Kidney epithelial cell (primary cell): ENCODE data around the gene WNT3A. TPM values are rescaled to one million over a fixed set of nuclear protein-coding genes. Genes with fewer than 3 reads are reported as not detected.

Source experiments
- DNase-seq: peaks from one replicate; pipeline ENCODE4 v3.0.0-alpha.2; 2010; ENCODE audit warnings: low read depth
- H3K27me3 ChIP-seq: 2 replicates; pipeline ENCODE4 v1.6.0; 2011; ENCODE audit warnings: low read length; ENCODE audit not compliant: control insufficient read depth, insufficient read depth
- H3K36me3 ChIP-seq: 2 replicates; pipeline ENCODE4 v1.5.1; 2011; ENCODE audit warnings: low read length; ENCODE audit not compliant: control insufficient read depth, insufficient read depth
- H3K4me3 ChIP-seq: 2 replicates; pipeline ENCODE4 v1.5.1; 2011; ENCODE audit warnings: low read depth, mild to moderate bottlenecking, control low read depth, low read length
- CTCF ChIP-seq: IDR thresholded peaks from 2 replicates; pipeline ENCODE4 v1.5.1; 2011; ENCODE audit warnings: mild to moderate bottlenecking, moderate library complexity, low read length, control low read depth, inconsistent platforms; ENCODE audit not compliant: insufficient read depth, poor library complexity, severe bottlenecking
- total RNA-seq: library from RNA; depleted of rRNA; stranded (reverse); fragments of >200 nt; gene quantifications from 2 replicates; pipeline ENCODE4 v1.2.3, GENCODE V29; 2015

The WNT3A gene
- total RNA-seq, 1 donor from 2014 or later: not detected

DNA sequence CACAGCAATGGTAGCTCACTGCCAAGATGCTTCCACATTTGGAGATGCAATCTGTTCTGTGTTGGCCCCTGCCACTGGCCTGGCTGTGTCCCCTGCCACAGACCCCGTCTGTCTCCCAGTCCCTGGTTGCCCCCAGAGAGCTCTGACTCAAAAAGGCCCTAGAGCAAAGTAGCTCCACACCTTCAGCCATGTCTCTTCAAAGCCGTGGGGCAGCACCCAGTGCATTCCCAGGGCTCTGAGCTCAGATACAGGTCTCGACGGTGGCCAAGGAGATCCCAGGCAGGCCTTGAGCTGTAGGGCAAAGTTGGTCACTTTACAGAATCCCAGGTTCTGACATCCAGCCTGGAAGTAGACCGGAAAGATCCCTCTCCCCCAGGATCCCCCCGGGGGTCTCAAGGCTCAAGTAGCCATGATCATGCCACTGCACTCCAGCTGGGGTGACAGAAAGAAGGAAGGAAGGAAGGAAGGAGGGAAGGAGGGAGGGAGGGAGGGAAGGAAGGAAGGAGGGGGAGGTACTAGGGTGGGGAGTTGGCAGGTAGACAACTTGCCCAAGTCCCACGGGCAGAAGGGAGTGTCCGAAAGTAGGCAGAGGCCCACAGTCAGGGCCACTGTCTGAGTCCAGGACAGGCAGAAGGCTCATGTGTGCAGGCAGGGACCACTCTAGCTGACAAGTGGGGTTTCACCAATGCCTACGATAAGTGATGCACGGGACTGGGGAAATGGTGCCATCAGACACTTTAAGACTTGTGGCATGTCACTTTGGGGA, 71.0 kb downstream of the WNT3A start:
- DNase-seq: no peak
- no peaks in the 10 kb centered on the region for H3K36me3 ChIP-seq
- TF ChIP-seq CTCF: no peak
- H3K27me3 ChIP-seq: peaks cover 19% of the 10 kb centered on the region
- H3K4me3 ChIP-seq: no peak overlapping the region

- Histone ChIP-seq H3K27me3 (peaks cover 10% of the 10 kb centered on the region), H3K36me3 (no peaks in the 10 kb centered on the region), H3K4me3 (no peak overlapping the region)
- TF ChIP-seq CTCF: no peak
- DNase-seq: no peak
Measured at GRCh38 chr1:228079013-228079412, 72.2 kb downstream of the WNT3A start.

DNA sequence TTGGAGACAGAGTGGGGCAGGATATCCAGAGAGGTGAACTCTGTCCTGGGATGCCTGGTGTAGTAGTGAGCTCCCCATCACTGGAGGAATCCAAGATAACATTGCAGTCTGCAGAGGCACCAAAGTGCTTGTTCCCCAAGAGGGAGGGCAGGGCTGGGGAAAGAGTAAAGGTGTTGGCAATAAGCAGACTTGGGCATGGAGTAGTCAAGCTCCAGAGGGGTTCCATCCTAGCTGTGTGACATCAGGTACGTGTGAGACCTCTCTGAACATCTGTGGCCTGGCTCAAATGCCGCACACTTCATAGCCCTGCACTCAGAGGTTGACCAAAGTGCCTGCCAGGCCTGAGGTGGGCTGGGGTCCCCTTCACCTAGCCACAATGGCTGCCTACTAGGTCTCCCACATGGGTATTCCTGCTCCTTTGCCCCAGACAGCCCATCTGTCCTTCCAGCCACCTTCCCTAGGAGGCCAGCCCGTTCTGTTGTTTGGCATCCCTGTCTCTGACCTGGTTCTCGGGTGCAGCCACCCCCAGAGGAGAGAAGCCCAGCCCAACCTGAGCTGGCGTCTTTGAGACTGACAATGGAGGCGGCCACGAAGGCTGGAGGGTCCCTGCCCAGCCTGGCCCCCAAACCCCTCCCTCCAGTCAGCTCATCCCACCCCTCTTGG, 72.9 kb downstream of the WNT3A start:
- Histone ChIP-seq H3K4me3 (no peak overlapping the region), H3K36me3 (no peaks in the 10 kb centered on the region), H3K27me3 (peaks cover 10% of the 10 kb centered on the region)
- no peak for DNase-seq
- TF ChIP-seq CTCF: no peak

- no peak for DNase-seq
- TF ChIP-seq CTCF: no peak
- Histone ChIP-seq H3K36me3 (no peaks in the 10 kb centered on the region), H3K27me3 (no peaks in the 10 kb centered on the region), H3K4me3 (peak overlapping the region; percentile 85)
Measured at GRCh38 chr1:228081144-228081543, 74.3 kb downstream of the WNT3A start.

GRCh38 chr1:228081578-228082213, 74.9 kb downstream of the WNT3A start:
- H3K4me3 ChIP-seq: peak overlapping the region; percentile 85
- H3K36me3 ChIP-seq: no peaks in the 10 kb centered on the region
- TF ChIP-seq CTCF: no peak
- H3K27me3 ChIP-seq: no peaks in the 10 kb centered on the region
- no peak for DNase-seq
